Breast epithelium (tissue), 3 donors: ENCODE measurements around the gene KCNE1.
"Not testable (repeated sequence)": the region's sequence is repeated elsewhere in the genome, so short reads cannot be mapped to it uniquely, and the experiment has no call there.

Experiments used
- POLR2A ChIP-seq: fragments of 450-650 bp; IDR thresholded peaks from one replicate; pipeline ENCODE4 v1.6.1; 2016; ENCODE audit warnings: antibody characterized with exemption, mild to moderate bottlenecking, moderate library complexity
- TF ChIP-seq, protein P1 (sequence below), 3 donors: fragments of 450-650 bp; IDR thresholded peaks; one replicate each; pipeline ENCODE4 v1.5.1; 2016 to 2017; ENCODE audit warnings: antibody characterized with exemption in 3 of 3, mild to moderate bottlenecking in 3 of 3, moderate library complexity in 3 of 3

DNA sequence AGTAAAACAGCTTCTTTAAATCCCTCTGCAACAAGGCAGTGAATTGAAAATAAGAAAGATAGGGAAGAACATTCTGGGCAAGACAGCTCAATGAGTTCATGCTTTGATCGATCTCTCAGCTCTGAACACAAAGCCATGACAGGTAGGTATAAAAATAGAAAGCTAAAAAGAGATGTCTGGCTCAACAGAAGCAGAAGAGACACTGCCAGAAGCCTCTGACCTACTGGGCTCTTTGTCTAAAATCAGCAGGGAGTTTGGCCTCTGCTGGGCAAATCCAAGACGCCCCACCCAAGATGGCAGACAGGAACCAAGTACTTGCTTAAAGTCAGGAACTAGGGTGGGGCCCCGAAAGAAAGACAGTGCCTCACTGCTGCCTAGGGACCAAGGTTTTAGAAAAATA lies 44.7 kb downstream of the KCNE1 start:
- TF ChIP-seq, protein P1, sequence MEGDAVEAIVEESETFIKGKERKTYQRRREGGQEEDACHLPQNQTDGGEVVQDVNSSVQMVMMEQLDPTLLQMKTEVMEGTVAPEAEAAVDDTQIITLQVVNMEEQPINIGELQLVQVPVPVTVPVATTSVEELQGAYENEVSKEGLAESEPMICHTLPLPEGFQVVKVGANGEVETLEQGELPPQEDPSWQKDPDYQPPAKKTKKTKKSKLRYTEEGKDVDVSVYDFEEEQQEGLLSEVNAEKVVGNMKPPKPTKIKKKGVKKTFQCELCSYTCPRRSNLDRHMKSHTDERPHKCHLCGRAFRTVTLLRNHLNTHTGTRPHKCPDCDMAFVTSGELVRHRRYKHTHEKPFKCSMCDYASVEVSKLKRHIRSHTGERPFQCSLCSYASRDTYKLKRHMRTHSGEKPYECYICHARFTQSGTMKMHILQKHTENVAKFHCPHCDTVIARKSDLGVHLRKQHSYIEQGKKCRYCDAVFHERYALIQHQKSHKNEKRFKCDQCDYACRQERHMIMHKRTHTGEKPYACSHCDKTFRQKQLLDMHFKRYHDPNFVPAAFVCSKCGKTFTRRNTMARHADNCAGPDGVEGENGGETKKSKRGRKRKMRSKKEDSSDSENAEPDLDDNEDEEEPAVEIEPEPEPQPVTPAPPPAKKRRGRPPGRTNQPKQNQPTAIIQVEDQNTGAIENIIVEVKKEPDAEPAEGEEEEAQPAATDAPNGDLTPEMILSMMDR (IDR thresholded peaks at IDR 0.05): not testable (repeated sequence)
- TF ChIP-seq POLR2A: not testable (repeated sequence)
